ENCODE measurements around the gene LRRC36. TPM values are rescaled to one million over a fixed set of nuclear protein-coding genes. Genes with fewer than 3 reads are reported as not detected.

Gene LRRC36
- total and polyA plus RNA-seq, 2 of the 13 experiments (the other 11 are each of a cell fraction or from before 2014, with no cell fraction given): 0.12 to 0.15 TPM

GRCh38 chr16:67279296-67280089 lies 47.1 kb upstream of the LRRC36 start, which contains the start of gene PLEKHG4 (continued):
- TF ChIP-seq, protein P1, sequence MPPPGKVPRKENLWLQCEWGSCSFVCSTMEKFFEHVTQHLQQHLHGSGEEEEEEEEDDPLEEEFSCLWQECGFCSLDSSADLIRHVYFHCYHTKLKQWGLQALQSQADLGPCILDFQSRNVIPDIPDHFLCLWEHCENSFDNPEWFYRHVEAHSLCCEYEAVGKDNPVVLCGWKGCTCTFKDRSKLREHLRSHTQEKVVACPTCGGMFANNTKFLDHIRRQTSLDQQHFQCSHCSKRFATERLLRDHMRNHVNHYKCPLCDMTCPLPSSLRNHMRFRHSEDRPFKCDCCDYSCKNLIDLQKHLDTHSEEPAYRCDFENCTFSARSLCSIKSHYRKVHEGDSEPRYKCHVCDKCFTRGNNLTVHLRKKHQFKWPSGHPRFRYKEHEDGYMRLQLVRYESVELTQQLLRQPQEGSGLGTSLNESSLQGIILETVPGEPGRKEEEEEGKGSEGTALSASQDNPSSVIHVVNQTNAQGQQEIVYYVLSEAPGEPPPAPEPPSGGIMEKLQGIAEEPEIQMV (CRISPR knock-in tag; IDR thresholded peaks at IDR 0.05; ENCODE audit: low read depth): 0 out of 2 replicates have a peak, but pooled peaks have one; percentile 31
- TF ChIP-seq, protein P2, sequence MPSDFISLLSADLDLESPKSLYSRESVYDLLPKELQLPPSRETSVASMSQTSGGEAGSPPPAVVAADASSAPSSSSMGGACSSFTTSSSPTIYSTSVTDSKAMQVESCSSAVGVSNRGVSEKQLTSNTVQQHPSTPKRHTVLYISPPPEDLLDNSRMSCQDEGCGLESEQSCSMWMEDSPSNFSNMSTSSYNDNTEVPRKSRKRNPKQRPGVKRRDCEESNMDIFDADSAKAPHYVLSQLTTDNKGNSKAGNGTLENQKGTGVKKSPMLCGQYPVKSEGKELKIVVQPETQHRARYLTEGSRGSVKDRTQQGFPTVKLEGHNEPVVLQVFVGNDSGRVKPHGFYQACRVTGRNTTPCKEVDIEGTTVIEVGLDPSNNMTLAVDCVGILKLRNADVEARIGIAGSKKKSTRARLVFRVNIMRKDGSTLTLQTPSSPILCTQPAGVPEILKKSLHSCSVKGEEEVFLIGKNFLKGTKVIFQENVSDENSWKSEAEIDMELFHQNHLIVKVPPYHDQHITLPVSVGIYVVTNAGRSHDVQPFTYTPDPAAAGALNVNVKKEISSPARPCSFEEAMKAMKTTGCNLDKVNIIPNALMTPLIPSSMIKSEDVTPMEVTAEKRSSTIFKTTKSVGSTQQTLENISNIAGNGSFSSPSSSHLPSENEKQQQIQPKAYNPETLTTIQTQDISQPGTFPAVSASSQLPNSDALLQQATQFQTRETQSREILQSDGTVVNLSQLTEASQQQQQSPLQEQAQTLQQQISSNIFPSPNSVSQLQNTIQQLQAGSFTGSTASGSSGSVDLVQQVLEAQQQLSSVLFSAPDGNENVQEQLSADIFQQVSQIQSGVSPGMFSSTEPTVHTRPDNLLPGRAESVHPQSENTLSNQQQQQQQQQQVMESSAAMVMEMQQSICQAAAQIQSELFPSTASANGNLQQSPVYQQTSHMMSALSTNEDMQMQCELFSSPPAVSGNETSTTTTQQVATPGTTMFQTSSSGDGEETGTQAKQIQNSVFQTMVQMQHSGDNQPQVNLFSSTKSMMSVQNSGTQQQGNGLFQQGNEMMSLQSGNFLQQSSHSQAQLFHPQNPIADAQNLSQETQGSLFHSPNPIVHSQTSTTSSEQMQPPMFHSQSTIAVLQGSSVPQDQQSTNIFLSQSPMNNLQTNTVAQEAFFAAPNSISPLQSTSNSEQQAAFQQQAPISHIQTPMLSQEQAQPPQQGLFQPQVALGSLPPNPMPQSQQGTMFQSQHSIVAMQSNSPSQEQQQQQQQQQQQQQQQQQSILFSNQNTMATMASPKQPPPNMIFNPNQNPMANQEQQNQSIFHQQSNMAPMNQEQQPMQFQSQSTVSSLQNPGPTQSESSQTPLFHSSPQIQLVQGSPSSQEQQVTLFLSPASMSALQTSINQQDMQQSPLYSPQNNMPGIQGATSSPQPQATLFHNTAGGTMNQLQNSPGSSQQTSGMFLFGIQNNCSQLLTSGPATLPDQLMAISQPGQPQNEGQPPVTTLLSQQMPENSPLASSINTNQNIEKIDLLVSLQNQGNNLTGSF (CRISPR knock-in tag; IDR thresholded peaks at IDR 0.05): peak; percentile 44; the same call in 1 of the 2 replicates
- no peak for TF ChIP-seq HOXA5 (CRISPR knock-in tag; IDR thresholded peaks at IDR 0.05)
- TF ChIP-seq MYC (CRISPR knock-in tag; IDR thresholded peaks at IDR 0.05; ENCODE audit: borderline replicate concordance): peak; percentile 11; the same call in 1 of the 2 replicates
- no peak for TF ChIP-seq MATR3 (CRISPR knock-in tag; IDR thresholded peaks at IDR 0.05)
- TF ChIP-seq ZFYVE20 (CRISPR knock-in tag; IDR thresholded peaks at IDR 0.05; ENCODE audit: borderline replicate concordance, low read depth): peak; percentile 53; the same call in 1 of the 2 replicates
- peak; percentile 93; the same call in 1 of the 2 replicates for TF ChIP-seq ZNF709 (CRISPR knock-in tag; IDR thresholded peaks at IDR 0.05)
- peak; percentile 64; the same call in 1 of the 2 replicates for TF ChIP-seq CENPT (CRISPR knock-in tag; IDR thresholded peaks at IDR 0.05; ENCODE audit: low read depth)
- TF ChIP-seq ZNF713 (CRISPR knock-in tag; IDR thresholded peaks at IDR 0.05): no peak
- TF ChIP-seq STAG1 (CRISPR knock-in tag; IDR thresholded peaks at IDR 0.05): peak; percentile 63
- peak; percentile 84 for TF ChIP-seq YY1 (IDR thresholded peaks at IDR 0.05; ENCODE audit: insufficient read depth, insufficient replicate concordance, low read depth, low read length)
